Neural progenitor cell (in vitro differentiated cells): ENCODE measurements around the gene LTF.

Experiments used
- EZH2 ChIP-seq: fragments of 200-600 bp; sonication (generic); IDR thresholded peaks from 2 replicates; pipeline ENCODE4 v1.6.1; 2017; ENCODE audit warnings: antibody characterized with exemption, mild to moderate bottlenecking, moderate library complexity
- EZH2phosphoT487 ChIP-seq: fragments of 200-600 bp; sonication (generic); IDR thresholded peaks from 2 replicates; pipeline ENCODE4 v1.6.1; 2017; ENCODE audit warnings: antibody characterized with exemption
- TF ChIP-seq, protein P1 (sequence below): fragments of 200-600 bp; sonication (generic); IDR thresholded peaks from 2 replicates; pipeline ENCODE4 v1.5.1; 2017; ENCODE audit warnings: antibody characterized with exemption, mild to moderate bottlenecking

DNA sequence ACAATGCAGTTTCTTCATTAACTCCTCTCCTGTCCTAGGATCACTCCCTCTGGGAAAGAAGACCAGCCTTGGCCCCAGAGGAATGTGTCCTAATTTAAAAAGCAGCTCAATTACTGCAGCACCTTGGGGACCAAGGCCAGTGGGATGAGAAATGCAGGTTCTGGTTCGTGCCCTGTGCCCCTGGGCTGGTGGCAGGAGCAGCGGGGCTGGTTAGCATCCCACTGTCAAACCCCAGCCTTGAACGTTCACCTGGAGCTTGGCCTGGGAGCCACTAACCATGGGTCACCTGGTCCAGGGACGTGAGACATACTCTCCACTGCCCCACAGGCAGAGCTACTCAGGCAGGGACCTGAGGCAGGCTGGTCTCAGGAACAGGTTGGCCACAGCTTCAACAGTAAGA is 24.7 kb upstream of the LTF start:
- TF ChIP-seq, protein P1, sequence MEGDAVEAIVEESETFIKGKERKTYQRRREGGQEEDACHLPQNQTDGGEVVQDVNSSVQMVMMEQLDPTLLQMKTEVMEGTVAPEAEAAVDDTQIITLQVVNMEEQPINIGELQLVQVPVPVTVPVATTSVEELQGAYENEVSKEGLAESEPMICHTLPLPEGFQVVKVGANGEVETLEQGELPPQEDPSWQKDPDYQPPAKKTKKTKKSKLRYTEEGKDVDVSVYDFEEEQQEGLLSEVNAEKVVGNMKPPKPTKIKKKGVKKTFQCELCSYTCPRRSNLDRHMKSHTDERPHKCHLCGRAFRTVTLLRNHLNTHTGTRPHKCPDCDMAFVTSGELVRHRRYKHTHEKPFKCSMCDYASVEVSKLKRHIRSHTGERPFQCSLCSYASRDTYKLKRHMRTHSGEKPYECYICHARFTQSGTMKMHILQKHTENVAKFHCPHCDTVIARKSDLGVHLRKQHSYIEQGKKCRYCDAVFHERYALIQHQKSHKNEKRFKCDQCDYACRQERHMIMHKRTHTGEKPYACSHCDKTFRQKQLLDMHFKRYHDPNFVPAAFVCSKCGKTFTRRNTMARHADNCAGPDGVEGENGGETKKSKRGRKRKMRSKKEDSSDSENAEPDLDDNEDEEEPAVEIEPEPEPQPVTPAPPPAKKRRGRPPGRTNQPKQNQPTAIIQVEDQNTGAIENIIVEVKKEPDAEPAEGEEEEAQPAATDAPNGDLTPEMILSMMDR: no peak
- TF ChIP-seq EZH2: no peak
- TF ChIP-seq EZH2phosphoT487: no peak
